Measurements from ENCODE around the gene ZDHHC1.

Gene ZDHHC1

DNA sequence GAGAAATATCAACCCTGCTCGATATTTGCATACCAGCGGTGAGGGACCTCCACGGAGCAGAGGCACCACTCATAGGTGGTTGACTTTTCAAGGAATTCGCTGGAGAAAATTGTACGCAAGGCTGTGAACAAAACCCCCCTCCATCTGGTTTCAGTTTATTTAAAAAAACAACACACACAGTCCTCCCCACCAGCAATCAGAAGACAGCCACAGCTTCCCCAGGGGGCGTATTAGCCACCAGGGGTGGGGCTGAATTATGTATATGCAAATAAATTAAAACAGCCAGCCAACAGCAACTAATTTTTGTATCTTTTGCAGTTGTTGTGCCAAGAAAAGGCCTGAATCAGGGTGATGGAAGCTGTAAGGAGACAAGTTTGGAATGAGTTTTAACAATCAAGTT lies 8.8 kb upstream of the ZDHHC1 start:
- H3K4me3 ChIP-seq (ENCODE audit: low read depth, low read length) = no peak overlapping the region
- TF ChIP-seq, protein P1, sequence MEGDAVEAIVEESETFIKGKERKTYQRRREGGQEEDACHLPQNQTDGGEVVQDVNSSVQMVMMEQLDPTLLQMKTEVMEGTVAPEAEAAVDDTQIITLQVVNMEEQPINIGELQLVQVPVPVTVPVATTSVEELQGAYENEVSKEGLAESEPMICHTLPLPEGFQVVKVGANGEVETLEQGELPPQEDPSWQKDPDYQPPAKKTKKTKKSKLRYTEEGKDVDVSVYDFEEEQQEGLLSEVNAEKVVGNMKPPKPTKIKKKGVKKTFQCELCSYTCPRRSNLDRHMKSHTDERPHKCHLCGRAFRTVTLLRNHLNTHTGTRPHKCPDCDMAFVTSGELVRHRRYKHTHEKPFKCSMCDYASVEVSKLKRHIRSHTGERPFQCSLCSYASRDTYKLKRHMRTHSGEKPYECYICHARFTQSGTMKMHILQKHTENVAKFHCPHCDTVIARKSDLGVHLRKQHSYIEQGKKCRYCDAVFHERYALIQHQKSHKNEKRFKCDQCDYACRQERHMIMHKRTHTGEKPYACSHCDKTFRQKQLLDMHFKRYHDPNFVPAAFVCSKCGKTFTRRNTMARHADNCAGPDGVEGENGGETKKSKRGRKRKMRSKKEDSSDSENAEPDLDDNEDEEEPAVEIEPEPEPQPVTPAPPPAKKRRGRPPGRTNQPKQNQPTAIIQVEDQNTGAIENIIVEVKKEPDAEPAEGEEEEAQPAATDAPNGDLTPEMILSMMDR (IDR thresholded peaks at IDR 0.05; ENCODE audit: low read depth, low read length) = no peak

DNA sequence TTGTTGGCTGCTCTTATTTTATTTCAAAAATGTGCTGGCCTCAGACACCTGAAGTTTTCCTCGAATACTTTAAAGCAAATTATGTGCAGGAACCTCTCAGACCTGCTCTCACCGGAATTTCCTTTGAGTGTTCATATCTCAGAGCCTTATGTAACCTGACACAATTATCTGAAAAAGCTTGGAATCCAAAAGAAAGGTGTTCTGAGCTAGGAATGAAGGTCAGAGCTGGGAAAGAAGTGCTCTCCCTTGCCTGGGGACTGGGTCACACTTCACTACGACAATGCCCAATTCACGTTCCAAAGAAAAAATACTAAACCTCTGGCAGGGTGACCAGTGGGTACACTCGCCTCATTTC lies 8.0 kb upstream of the ZDHHC1 start:
- TF ChIP-seq, protein P1 (IDR thresholded peaks at IDR 0.05; ENCODE audit: low read depth, low read length) = no peak
- no peak overlapping the region for H3K4me3 ChIP-seq (ENCODE audit: low read depth, low read length)

DNA sequence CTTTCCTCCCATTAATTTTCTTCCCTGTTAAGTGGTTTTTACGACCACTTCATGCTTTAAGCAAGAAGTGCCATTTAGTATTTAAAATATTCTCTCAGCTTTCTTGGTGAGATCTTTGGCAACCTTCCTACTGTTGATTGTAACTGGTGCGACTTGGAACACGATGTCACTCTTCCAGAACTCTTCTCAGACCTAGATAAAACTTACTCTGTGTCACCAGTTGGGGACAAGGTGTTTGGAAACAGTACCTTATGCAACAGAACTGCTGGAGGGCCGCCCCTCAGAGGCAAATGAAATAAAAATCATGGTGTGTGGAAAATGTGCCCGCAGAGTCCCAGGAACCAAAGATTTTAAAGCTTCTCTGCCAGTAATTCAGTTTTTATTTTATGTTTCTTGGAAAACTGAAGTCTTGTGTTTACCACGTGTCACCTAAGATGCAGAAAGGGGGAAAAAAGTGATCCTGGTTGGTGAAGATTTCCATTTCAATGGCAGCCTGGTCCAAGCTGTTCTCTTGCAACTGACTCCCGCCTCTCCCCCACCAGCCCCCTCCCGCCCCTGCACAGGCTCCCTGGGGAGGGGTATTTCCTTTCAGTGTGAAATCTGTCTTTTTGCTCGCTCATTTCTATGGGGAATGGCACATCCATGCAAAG lies 7.5 kb upstream of the ZDHHC1 start:
- no peak overlapping the region for H3K4me3 ChIP-seq (ENCODE audit: low read depth, low read length)
- TF ChIP-seq, protein P1 (IDR thresholded peaks at IDR 0.05; ENCODE audit: low read depth, low read length) = no peak

DNA sequence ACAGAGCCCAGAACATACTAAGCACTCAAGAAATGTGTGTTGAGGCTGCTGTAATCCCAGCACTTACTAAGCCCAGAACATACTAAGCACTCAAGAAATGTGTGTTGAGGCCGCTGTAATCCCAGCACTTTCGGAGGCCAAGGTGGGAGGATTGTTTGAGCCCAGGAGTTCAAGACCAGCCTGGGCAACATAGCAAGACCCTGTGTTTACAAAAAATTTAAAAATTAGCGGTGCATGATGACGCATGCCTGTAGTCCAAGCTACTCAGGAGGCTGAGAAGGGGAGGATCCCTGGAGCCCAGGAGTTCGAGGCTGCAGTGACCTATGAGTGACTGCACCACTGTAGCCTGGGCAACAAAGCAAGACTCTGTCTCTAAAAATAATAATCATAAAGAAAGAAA lies 6.7 kb upstream of the ZDHHC1 start:
- no peak overlapping the region for H3K4me3 ChIP-seq (ENCODE audit: low read depth, low read length)
- TF ChIP-seq, protein P1 (IDR thresholded peaks at IDR 0.05; ENCODE audit: low read depth, low read length) = no peak

DNA sequence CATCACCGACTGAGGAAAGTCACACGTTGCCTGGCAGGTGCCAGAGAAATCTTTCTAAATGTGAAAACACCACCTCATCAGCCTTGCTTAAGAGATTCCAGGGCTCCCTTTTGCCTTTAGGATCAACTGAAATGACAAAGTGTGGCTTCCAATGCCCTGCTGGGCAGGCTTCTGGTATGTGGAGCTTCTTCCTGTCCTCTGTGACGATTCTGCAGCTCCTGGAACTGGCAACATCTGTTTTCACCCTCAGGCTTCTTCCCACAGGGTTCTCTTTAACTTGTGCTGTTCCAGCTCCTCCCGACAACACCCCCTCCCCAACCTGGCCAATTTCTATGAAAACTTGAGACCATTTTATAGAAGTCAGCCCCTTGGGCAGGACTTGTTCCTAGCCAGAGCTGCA lies 4.8 kb upstream of the ZDHHC1 start:
- no peak overlapping the region for H3K4me3 ChIP-seq (ENCODE audit: low read depth, low read length)
- TF ChIP-seq, protein P1 (IDR thresholded peaks at IDR 0.05; ENCODE audit: low read depth, low read length) = no peak

DNA sequence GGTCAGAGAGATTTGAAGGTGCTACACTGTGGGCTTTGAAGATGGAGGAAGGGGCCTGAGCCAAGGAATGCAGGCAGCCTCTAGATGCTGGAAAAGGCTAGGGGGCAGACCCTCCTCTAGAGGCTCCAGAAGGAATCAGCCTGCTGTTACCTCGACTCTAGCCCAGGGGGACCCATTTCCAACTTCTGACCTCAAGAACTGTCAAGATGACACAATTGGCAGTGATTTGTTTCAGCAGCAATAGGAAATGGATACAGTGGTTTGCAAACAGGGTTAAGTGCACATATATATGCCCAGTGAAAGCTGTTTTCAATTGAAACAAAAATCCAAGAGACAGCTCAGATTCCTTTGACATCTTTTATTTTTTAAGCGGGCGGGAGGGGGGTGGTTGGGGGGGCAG lies 3.7 kb upstream of the ZDHHC1 start:
- H3K4me3 ChIP-seq (ENCODE audit: low read depth, low read length) = no peak overlapping the region
- TF ChIP-seq, protein P1 (IDR thresholded peaks at IDR 0.05; ENCODE audit: low read depth, low read length) = no peak

DNA sequence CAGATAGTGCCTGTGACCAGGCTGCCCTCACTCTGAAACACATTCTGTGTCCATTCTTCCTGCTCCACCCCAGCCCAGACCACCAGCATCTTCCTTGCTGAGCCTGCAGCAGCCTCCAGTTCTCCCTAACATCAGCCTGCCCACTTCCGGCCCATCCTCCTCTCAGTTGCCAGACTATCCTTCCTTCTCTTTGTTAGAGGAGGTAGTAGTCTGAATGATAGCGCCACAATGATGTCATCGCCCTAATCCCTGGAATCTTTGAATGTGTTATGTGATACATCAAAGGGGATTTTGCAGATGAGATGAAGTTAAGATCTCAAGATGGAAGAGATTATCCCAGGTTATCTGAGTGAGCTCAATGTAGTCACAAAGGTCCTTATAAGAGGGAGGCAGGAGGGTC lies 3.2 kb upstream of the ZDHHC1 start:
- TF ChIP-seq, protein P1 (IDR thresholded peaks at IDR 0.05; ENCODE audit: low read depth, low read length) = no peak

More for the DNA sequence above, 3.2 kb upstream of the ZDHHC1 start:
- H3K4me3 ChIP-seq (ENCODE audit: low read depth, low read length) = no peak overlapping the region

Data from WI38 (cell line).